ENCODE measurements around the gene CALHM5. TPM values are rescaled to one million over a fixed set of nuclear protein-coding genes. Genes with fewer than 3 reads are reported as not detected.

The CALHM5 gene, protein sequence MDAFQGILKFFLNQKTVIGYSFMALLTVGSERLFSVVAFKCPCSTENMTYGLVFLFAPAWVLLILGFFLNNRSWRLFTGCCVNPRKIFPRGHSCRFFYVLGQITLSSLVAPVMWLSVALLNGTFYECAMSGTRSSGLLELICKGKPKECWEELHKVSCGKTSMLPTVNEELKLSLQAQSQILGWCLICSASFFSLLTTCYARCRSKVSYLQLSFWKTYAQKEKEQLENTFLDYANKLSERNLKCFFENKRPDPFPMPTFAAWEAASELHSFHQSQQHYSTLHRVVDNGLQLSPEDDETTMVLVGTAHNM
- not detected in 2 replicates for total RNA-seq

DNA sequence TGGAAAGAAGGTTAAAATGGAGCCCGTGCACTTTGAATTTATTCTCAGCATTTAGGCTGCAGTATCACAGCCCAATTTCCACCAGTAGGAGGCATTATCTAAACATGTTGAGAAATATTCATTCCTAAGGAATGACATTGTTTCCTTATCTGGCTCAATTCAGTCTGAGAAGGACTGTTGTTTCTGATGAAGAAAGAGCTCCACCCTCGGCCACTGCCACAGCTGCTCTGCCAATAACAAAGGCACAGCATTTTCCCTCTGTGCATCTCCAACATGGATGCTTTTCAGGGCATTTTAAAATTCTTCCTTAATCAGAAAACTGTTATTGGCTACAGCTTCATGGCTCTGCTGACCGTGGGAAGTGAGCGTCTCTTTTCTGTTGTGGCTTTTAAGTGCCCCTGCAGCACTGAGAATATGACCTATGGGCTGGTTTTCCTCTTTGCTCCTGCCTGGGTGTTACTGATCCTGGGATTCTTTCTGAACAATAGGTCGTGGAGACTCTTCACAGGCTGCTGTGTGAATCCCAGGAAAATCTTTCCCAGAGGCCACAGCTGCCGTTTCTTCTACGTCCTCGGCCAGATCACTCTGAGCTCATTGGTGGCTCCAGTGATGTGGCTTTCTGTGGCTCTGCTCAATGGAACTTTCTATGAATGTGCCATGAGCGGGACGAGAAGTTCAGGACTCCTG lies at the start of gene CALHM5:
Gene CALHM5 (plus strand): TSS at position 216 of the 687 bp plus-strand sequence. CDS start 58 bp downstream, at position 274.
- DNase-seq (ENCODE audit: low spot score): no peak
- peaks cover 7% of the 10 kb centered on the region for H3K9me3 Mint-ChIP-seq
- H3K27ac Mint-ChIP-seq: no peak within 1 kb of the TSS
- intact Hi-C loops (cut with micrococcal nuclease): no loop called here
- H3K27me3 Mint-ChIP-seq (ENCODE audit: low read depth): peaks cover 9% of the 10 kb centered on the region
- no peaks in the 10 kb centered on the region for H3K4me1 Mint-ChIP-seq (ENCODE audit: low read depth)
- no peaks in the 10 kb centered on the region for H3K36me3 Mint-ChIP-seq (ENCODE audit: low read depth)
- H3K4me3 Mint-ChIP-seq (ENCODE audit: low read depth): no peak within 1 kb of the TSS

DNA sequence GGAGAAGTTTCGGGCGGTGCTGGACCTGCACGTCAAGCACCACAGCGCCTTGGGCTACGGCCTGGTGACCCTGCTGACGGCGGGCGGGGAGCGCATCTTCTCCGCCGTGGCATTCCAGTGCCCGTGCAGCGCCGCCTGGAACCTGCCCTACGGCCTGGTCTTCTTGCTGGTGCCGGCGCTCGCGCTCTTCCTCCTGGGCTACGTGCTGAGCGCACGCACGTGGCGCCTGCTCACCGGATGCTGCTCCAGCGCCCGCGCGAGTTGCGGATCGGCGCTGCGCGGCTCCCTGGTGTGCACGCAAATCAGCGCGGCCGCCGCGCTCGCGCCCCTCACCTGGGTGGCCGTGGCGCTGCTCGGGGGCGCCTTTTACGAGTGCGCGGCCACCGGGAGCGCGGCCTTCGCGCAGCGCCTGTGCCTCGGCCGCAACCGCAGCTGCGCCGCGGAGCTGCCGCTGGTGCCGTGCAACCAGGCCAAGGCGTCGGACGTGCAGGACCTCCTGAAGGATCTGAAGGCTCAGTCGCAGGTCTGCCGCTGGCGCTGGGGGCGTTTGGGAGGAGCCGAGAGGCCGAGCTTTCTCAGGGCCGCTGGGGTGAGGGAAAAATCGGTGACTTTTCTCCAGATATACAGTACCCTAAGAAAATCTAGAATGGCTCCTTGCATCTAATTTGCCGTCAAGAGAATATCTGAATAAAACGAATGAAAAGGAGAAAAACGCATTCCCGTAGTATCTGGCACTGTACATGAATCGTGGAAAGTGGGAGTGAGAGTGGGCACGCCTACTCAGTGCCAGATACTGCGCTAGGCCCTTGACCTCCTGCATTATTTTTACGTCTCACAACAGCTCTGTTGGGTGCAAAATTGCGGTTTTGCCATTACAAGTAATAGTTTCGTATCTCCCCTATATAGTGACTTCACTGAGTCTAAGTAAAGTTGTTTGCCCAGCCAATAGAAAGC lies 49.2 kb upstream of the CALHM5 start:
- intact Hi-C loops (cut with micrococcal nuclease): loop anchor here (2.0 kb wide), 1 partner anchor 17 kb away; no protein-coding TSS in a partner anchor
- DNase-seq (ENCODE audit: low spot score): peak; percentile 50
- Mint-ChIP-seq H3K9me3 (peaks cover 6% of the 10 kb centered on the region), H3K27me3 (ENCODE audit: low read depth) (peaks cover 31% of the 10 kb centered on the region), H3K27ac (peak overlapping the region; percentile 28), H3K4me3 (ENCODE audit: low read depth) (peak overlapping the region; percentile 73), H3K4me1 (ENCODE audit: low read depth) (peaks cover 55% of the 10 kb centered on the region), H3K36me3 (ENCODE audit: low read depth) (peaks cover 15% of the 10 kb centered on the region)

DNA sequence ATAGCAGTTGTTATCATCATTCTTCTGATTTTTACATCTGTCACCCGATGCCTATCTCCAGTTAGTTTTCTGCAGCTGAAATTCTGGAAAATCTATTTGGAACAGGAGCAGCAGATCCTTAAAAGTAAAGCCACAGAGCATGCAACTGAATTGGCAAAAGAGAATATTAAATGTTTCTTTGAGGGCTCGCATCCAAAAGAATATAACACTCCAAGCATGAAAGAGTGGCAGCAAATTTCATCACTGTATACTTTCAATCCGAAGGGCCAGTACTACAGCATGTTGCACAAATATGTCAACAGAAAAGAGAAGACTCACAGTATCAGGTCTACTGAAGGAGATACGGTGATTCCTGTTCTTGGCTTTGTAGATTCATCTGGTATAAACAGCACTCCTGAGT lies 48.1 kb upstream of the CALHM5 start:
- H3K4me1 Mint-ChIP-seq (ENCODE audit: low read depth): peaks cover 52% of the 10 kb centered on the region
- no peak for DNase-seq (ENCODE audit: low spot score)
- intact Hi-C loops (cut with micrococcal nuclease): no loop called here
- H3K36me3 Mint-ChIP-seq (ENCODE audit: low read depth): peaks cover 15% of the 10 kb centered on the region
- H3K9me3 Mint-ChIP-seq: peaks cover 6% of the 10 kb centered on the region
- peaks cover 37% of the 10 kb centered on the region for H3K27me3 Mint-ChIP-seq (ENCODE audit: low read depth)
- H3K4me3 Mint-ChIP-seq (ENCODE audit: low read depth): peak overlapping the region; percentile 73
- H3K27ac Mint-ChIP-seq: no peak overlapping the region

DNA sequence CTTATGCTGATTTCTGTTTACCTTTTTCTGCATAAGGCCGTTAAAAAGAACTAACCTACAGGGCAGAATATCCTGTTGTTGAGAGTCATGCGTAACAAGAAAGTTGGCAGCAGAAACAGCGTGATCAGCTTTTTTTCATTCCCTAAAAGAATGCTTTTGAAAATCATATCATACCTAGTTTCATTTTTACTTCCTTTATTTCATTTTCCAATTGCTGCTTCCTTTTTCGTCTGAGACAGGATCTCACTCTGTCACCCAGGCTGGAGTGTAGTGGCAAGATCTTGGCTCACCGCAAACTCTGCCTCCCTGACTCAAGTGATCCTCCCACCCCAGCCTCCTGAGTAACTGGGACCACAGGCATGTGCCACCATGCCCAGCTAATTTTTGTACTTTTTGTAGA lies 46.2 kb upstream of the CALHM5 start:
- Mint-ChIP-seq H3K4me3 (ENCODE audit: low read depth) (no peak overlapping the region), H3K27me3 (ENCODE audit: low read depth) (peaks cover 40% of the 10 kb centered on the region), H3K27ac (no peak overlapping the region), H3K4me1 (ENCODE audit: low read depth) (peaks cover 43% of the 10 kb centered on the region), H3K36me3 (ENCODE audit: low read depth) (peaks cover 15% of the 10 kb centered on the region), H3K9me3 (peaks cover 6% of the 10 kb centered on the region)
- no peak for DNase-seq (ENCODE audit: low spot score)
- intact Hi-C loops (cut with micrococcal nuclease): no loop called here

DNA sequence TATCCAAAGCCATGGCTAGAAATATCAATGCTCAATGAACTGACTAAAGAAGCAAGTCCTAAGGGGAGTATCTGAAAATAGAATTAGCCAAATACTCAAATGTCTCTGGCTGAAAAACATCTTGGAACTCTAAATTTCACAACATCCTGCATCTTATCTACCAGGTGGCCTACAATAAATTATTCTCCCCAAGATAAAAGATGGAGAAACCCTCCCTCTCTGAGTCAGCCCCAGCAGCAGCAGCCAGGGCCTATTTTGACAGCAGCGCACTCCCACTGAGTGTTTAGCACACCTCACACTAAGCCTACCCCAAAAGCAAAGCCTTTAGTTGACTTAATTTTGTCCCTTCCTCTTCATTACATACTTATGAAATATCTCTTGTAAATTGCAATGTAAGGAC lies 44.3 kb upstream of the CALHM5 start:
- Mint-ChIP-seq H3K4me3 (ENCODE audit: low read depth) (no peak overlapping the region), H3K27ac (no peak overlapping the region), H3K9me3 (no peaks in the 10 kb centered on the region), H3K36me3 (ENCODE audit: low read depth) (peaks cover 8% of the 10 kb centered on the region), H3K27me3 (ENCODE audit: low read depth) (peaks cover 41% of the 10 kb centered on the region), H3K4me1 (ENCODE audit: low read depth) (peaks cover 31% of the 10 kb centered on the region)
- DNase-seq (ENCODE audit: low spot score): no peak
- intact Hi-C loops (cut with micrococcal nuclease): no loop called here

DNA sequence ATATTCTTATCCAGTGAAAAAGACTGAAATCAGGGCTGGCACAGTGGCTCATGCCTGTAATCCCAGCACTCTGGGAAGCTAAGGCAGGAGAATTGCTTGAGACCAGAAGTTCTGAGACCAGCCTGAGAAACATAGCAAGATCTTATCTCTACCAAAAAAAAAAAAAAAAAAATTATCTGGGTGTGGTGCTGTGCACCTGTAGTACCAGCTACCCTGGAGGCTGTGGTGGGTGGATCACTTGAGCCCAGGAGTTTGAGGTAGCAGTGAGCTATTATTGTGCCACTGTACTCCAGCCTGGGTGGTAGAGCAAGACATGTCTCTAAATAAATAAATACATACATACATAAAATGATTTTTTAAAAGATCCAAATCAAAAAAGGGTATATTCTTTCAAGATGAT lies 43.9 kb upstream of the CALHM5 start:
- no peak overlapping the region for H3K27ac Mint-ChIP-seq
- no peaks in the 10 kb centered on the region for H3K9me3 Mint-ChIP-seq
- intact Hi-C loops (cut with micrococcal nuclease): no loop called here
- H3K27me3 Mint-ChIP-seq (ENCODE audit: low read depth): peaks cover 41% of the 10 kb centered on the region
- H3K4me3 Mint-ChIP-seq (ENCODE audit: low read depth): no peak overlapping the region
- H3K4me1 Mint-ChIP-seq (ENCODE audit: low read depth): peaks cover 30% of the 10 kb centered on the region
- no peak for DNase-seq (ENCODE audit: low spot score)
- peaks cover 8% of the 10 kb centered on the region for H3K36me3 Mint-ChIP-seq (ENCODE audit: low read depth)

DNA sequence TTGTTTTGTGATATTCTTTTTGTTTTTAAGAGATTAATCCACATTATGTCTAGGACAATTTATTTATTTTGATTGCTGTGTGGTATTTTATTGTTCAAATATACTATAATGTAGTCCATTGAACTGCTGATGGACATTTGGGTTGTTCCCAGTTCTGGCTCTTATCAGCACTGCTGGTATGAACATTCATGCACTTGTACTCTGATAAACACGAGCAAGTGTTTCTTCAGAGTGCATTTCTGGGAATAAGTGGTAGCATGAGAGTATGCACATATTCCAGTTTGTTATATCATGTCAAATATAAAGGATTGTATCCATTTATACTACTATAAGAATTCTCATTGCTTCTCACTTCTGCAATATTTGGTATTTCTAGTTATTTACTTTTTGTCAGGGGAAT lies 43.1 kb upstream of the CALHM5 start:
- no peak overlapping the region for H3K4me3 Mint-ChIP-seq (ENCODE audit: low read depth)
- intact Hi-C loops (cut with micrococcal nuclease): no loop called here

DNA sequence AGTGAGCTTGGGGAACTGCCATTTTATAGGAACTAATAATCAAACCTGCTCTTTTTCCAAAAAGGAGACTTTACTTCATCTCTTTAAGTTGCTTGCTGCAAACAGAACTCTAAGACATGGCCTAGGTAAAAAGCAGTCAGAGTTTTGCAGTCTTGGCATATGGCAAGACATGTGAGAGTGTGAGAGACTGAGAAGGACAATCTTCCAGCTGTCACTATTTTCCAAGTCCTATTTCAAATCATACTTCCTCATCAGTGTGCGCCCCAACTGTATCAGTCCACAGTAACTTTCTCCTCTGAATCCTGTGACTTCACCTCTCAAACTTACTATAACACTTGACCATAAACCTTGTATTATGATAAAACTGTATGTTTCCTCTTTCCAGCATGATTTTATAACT lies 39.9 kb upstream of the CALHM5 start:
- Mint-ChIP-seq H3K36me3 (ENCODE audit: low read depth) (no peaks in the 10 kb centered on the region), H3K4me3 (ENCODE audit: low read depth) (no peak overlapping the region), H3K27ac (no peak overlapping the region), H3K9me3 (no peaks in the 10 kb centered on the region), H3K27me3 (ENCODE audit: low read depth) (peaks cover 43% of the 10 kb centered on the region), H3K4me1 (ENCODE audit: low read depth) (peaks cover 28% of the 10 kb centered on the region)
- intact Hi-C loops (cut with micrococcal nuclease): loop anchor here (5.0 kb wide), 1 partner anchor 99 kb away; the partner anchor contains the start of gene DSE
- no peak for DNase-seq (ENCODE audit: low spot score)

More for the DNA sequence above, 43.1 kb upstream of the CALHM5 start:
- no peak overlapping the region for H3K27ac Mint-ChIP-seq
- peaks cover 23% of the 10 kb centered on the region for H3K4me1 Mint-ChIP-seq (ENCODE audit: low read depth)
- no peak for DNase-seq (ENCODE audit: low spot score)
- no peaks in the 10 kb centered on the region for H3K9me3 Mint-ChIP-seq
- H3K36me3 Mint-ChIP-seq (ENCODE audit: low read depth): peaks cover under 1% of the 10 kb centered on the region
- peaks cover 38% of the 10 kb centered on the region for H3K27me3 Mint-ChIP-seq (ENCODE audit: low read depth)

DNA sequence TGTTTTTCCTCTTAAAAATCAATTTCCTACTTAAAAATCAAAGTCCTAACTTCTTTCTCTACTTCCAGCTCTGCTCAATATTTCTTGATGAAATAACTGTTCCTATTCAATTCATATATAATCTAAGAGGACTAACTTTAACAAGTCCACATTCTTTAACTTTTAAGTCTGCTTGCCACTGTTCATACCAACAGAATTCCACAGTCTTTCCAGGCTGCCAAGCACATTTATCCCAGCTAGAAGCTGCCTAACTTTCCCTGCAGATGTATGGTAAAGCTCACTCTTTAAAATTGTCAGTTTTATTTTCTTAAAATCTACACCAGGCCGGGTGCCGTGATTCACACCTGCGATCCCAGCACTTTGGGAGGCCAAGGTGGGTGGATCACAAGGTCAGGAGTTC lies 38.7 kb upstream of the CALHM5 start:
- intact Hi-C loops (cut with micrococcal nuclease): loop anchor here (5.0 kb wide), 1 partner anchor 100 kb away; the partner anchor contains the start of gene DSE
- H3K36me3 Mint-ChIP-seq (ENCODE audit: low read depth): no peaks in the 10 kb centered on the region
- H3K27me3 Mint-ChIP-seq (ENCODE audit: low read depth): peaks cover 40% of the 10 kb centered on the region
- peaks cover 28% of the 10 kb centered on the region for H3K4me1 Mint-ChIP-seq (ENCODE audit: low read depth)
- no peak overlapping the region for H3K4me3 Mint-ChIP-seq (ENCODE audit: low read depth)
- no peak for DNase-seq (ENCODE audit: low spot score)
- H3K9me3 Mint-ChIP-seq: no peaks in the 10 kb centered on the region
- no peak overlapping the region for H3K27ac Mint-ChIP-seq

DNA sequence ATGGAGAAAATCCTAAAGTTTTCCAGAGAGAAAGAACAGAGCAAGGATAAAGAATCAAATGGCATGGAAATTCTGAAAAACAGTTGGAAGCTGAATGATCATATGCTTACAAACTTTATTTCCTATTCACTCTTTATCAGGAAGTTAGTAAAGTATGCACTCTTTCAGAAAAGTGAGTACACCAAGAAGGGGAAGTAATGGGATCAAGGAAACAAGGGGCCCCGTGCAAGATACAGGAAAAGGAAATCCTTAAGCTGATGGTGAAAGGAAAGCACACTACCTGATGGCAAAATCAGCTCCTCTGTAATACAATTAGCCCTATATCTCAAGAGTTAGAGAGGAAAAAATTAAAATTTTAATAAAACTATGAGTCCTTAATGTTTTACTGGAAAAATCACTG lies 36.3 kb upstream of the CALHM5 start:
- Mint-ChIP-seq H3K36me3 (ENCODE audit: low read depth) (peaks cover 3% of the 10 kb centered on the region), H3K27ac (no peak overlapping the region)
- intact Hi-C loops (cut with micrococcal nuclease): no loop called here

DNA sequence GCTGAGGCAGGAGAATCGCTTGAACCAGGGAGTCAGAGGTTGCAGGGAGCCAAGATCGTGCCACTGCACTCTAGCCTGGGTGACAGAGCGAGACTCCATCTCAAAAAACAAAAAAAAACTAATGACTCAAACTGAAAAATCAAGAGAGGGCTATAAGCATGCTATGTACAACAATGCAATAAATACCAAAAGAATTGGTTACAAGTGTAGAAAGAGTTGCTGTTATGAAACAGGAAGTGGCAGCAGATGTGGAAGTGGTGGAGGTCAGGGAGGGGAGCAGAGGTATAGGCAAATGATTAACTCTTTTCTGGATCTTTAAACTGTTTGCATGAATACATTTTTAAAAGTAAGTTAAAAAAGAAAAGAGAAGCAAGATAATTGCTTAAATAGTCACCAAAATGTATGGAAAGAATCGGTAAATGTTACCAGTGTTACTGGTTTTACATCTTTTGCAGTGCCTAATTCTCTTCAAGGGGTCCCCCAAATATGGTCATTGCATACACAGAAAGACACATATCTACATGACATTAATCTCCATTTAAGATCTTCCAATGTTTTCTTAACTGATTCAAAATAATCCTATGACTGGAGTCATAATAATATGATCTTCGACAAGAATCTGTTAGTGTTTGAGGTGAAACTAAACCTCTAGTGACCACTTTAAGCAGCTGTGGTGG lies 35.3 kb upstream of the CALHM5 start:
- peaks cover 4% of the 10 kb centered on the region for H3K9me3 Mint-ChIP-seq
- DNase-seq (ENCODE audit: low spot score): peak; percentile 54
- peaks cover 26% of the 10 kb centered on the region for H3K4me1 Mint-ChIP-seq (ENCODE audit: low read depth)
- H3K27ac Mint-ChIP-seq: peak overlapping the region; percentile 4
- H3K4me3 Mint-ChIP-seq (ENCODE audit: low read depth): peak overlapping the region; percentile 20
- intact Hi-C loops (cut with micrococcal nuclease): loop anchor here (1.0 kb wide), 1 partner anchor 25 kb away; no protein-coding TSS in a partner anchor
- H3K27me3 Mint-ChIP-seq (ENCODE audit: low read depth): peaks cover 40% of the 10 kb centered on the region
- H3K36me3 Mint-ChIP-seq (ENCODE audit: low read depth): peaks cover 3% of the 10 kb centered on the region

More for the DNA sequence above, 36.3 kb upstream of the CALHM5 start:
- H3K9me3 Mint-ChIP-seq: peaks cover 4% of the 10 kb centered on the region
- H3K4me1 Mint-ChIP-seq (ENCODE audit: low read depth): peaks cover 26% of the 10 kb centered on the region
- DNase-seq (ENCODE audit: low spot score): no peak
- H3K4me3 Mint-ChIP-seq (ENCODE audit: low read depth): no peak overlapping the region
- peaks cover 36% of the 10 kb centered on the region for H3K27me3 Mint-ChIP-seq (ENCODE audit: low read depth)

DNA sequence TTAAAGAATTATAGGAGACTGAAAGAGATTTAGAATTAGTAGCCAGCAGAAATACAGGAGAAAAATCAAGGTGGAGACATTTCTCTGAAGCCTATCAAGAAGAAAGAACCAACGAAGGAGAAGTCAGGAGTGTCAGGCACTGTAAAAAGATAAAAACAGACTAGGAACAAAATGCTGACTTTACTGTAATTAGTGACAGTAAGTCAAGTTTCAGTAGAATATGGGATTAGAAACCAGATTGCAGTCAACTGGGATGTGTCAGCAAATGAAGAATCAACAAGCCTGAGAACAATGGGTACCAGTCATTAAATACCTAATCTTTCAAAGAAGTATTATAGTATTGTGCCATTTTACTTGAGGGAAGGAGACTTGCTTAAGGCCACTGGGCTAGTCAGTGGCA lies 28.7 kb upstream of the CALHM5 start:
- H3K27me3 Mint-ChIP-seq (ENCODE audit: low read depth): peaks cover 59% of the 10 kb centered on the region
- no peaks in the 10 kb centered on the region for H3K4me1 Mint-ChIP-seq (ENCODE audit: low read depth)
- intact Hi-C loops (cut with micrococcal nuclease): no loop called here
- no peak overlapping the region for H3K4me3 Mint-ChIP-seq (ENCODE audit: low read depth)
- H3K36me3 Mint-ChIP-seq (ENCODE audit: low read depth): peaks cover 3% of the 10 kb centered on the region
- H3K9me3 Mint-ChIP-seq: peaks cover 4% of the 10 kb centered on the region
- H3K27ac Mint-ChIP-seq: no peak overlapping the region
- DNase-seq (ENCODE audit: low spot score): no peak

All from activated T-helper 2 cell treated with anti-CD3 and anti-CD28 coated beads, Interferon-gamma antibody, Interleukin-2, Interleukin-4, amounts not matched to agents 10 μg/mL and 5 μg/mL and 100 μg/mL, durations not matched to agents 14 hours and 24 hours and 36 hours (primary cell).